NCI-H1930 (cell line): ENCODE results near the gene COL9A1.
"Not testable (repeated sequence)": the region's sequence is repeated elsewhere in the genome, so short reads cannot be mapped to it uniquely, and the experiment has no call there.

Source experiments
- DNase-seq, 2 experiments: peaks; one replicate each; lab custom pipeline; 2025; lab: John Stamatoyannopoulos, UW

COL9A1 gene

GRCh38 chr6:70303034-70303525, at the start of gene COL9A1:
Gene COL9A1, minus strand, starts transcription at chr6:70303084. Its CDS starts 160 bp downstream, at chr6:70302924.
- DNase-seq, result no peak

GRCh38 chr6:70351461-70351860, 48.6 kb upstream of the COL9A1 start:
- no peak for DNase-seq

DNA sequence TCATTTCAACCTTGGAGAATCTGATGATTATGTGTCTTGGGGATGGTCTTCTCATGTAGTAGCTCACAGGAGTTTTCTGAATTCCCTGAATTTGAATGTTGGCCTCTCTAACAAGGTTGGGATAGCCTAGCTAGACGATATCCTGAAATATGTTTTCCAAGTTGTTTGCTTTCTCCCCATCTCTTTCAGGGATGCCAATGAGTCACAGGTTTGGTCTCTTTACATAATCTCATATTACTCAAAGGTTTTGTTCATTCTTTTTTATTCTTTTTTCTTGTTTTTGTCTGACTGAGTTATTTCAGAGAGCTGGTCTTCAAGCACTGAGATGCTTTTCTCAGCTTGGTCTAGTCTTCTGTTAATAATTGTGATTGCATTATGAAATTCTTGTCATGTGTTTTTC, 42.7 kb upstream of the COL9A1 start:
- DNase-seq, result no peak

GRCh38 chr6:70343313-70343712, 40.4 kb upstream of the COL9A1 start:
- DNase-seq, result no peak

DNA sequence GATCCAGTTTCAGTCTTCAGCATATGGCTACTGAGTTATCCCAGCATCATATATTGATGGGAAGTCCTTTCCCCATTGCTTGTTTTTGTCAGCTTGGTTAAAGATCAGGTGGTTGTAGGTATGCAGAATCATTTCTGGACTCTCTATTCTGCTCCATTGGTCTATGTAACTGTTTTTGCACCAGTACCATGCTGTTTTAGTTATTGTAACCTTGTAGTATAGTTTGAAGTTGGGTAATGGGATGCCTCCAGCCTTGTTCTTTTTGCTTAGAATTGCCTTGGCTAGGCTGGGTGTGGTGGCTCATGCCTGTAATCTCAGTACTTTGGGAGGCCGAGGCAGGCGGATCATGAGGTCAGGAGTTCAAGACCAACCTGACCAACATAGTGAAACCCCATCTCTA, 36.9 kb upstream of the COL9A1 start:
- DNase-seq, result not testable (repeated sequence)

GRCh38 chr6:70338775-70339174, 35.9 kb upstream of the COL9A1 start:
- no peak for DNase-seq

GRCh38 chr6:70337743-70338105, 34.8 kb upstream of the COL9A1 start:
- no peak for DNase-seq

DNA sequence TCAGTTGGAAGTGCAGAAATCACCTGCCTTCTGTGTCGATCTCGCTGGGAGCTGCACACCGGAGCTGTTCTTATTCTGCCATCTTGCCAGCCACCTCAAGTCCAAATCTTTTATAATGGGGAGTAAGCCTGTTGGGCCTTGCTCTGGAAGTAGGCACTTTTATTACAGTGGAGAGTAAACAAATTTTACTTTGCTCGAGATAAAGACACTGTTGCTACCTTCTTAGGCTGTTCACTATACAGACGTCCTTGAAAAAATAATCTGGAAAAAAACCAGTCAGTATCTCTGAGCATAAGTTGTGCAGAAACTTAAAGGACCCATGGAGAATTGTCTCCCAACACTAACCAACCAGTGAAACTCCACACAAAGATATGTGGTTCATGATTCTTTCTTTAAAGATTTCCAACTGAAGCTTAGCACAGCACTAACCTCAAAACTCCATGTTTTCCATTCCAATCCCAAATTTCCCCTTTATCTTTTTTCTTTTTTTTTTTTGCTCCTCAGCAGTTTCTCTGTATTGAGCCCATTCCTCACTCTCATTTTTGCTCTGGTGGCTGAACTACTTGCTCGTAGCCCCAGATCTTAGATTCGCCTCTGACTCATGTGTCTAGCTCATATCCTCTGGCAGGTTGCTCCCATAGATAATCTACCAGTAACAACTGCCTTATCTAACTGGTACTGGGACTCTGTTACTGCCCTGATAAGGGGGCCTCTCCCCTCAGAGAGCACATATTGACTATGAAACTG, 34.3 kb upstream of the COL9A1 start:
- DNase-seq, result no peak

- no peak for DNase-seq
Observed at GRCh38 chr6:70327036-70327435, 24.2 kb upstream of the COL9A1 start.

GRCh38 chr6:70325009-70325408, 22.1 kb upstream of the COL9A1 start:
- DNase-seq, result no peak

GRCh38 chr6:70317799-70318198, 14.9 kb upstream of the COL9A1 start:
- DNase-seq, result not testable (repeated sequence)

- no peak for DNase-seq
Observed at GRCh38 chr6:70315079-70315751, 12.3 kb upstream of the COL9A1 start.

GRCh38 chr6:70314296-70314695, 11.4 kb upstream of the COL9A1 start:
- no peak for DNase-seq

DNA sequence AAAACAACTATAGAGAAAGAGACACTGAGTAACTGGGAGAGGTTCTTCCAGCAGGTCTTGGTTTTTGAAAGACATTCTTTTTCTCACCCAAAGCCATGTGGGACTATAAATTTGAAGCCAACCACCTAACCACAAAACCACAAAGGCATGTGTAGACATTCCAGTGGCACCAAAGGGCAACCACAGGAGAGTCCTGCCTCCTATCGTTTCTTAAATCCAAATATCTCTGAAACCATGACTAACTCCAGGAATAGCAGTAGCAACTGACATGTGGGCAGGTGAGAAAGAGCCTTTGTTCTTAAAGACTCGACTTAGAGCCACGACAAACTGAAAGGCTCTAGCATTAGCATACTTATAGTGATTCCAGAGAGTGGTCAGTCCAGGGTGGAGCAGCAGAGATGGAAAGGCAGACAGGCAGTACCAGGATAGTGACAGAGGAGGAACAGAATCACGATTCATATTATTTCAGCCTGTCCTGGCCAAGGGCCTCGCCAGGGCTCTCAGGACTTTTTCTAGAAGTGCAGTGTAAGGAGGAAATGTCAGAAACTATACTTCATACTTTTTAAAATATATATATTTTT, 9.4 kb upstream of the COL9A1 start:
- DNase-seq, result no peak

GRCh38 chr6:70310063-70310694, 7.3 kb upstream of the COL9A1 start:
- DNase-seq, result peak in 1 of 2 experiments; percentile 33

DNA sequence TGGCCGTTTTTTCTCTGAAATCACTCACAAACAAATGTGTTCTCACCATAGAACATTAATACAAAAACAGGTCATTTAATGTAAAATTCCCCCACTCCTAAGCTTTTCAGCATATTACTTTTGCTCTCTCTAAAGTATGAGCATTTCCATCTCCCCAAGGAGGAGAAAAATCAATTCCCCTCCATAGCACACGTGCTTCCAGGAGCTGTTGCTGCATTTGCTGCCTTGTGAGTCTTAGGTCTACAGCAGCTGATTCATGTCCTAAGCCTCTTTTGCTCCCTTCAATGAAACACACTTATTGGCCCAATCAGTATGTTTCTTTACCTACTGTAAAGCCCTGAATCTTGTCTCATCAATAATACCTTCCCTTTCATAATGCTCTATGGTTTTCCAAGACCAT, 6.4 kb upstream of the COL9A1 start:
- no peak for DNase-seq

- DNase-seq, result not testable (repeated sequence)
Observed at GRCh38 chr6:70308142-70308541, 5.3 kb upstream of the COL9A1 start.

DNA sequence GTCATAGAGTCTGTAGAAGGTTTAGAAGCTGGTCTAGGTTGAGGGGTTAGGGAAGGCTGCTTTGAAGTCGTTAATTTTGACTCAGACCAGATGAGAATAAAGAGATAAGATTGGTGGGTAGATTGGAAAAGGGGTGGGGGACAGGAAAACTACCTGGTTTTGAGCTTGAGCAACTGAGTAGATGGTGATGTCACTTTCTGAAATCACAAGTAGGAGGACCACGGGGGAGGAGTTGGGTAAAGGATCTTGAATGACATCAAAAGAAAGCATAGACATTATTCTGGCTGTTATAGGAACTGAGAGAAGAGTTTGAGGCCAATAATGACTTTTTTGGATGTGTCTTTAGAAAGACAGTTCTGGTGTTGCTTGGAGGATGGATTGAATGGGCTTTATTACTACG, 4.1 kb upstream of the COL9A1 start:
- DNase-seq, result no peak

DNA sequence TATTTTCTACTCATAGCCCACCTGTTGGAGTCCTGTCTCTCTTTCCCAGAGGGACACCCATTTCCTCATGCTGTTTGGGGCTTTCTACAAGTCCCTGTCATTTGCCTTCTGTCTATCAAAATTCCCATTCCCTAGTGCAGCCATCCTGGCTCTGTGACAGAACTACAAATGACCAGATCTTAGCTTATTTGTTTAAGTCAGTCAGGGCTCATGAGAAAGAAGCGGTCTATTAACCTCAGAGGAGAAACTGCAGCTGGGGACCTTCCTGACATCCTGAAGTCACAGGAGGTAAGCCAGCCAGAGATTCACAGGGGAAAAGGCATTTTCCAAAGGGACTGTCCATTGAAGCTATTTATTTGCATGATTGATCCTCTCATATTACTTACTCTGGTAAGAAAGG, 1.7 kb upstream of the COL9A1 start:
- no peak for DNase-seq

DNA sequence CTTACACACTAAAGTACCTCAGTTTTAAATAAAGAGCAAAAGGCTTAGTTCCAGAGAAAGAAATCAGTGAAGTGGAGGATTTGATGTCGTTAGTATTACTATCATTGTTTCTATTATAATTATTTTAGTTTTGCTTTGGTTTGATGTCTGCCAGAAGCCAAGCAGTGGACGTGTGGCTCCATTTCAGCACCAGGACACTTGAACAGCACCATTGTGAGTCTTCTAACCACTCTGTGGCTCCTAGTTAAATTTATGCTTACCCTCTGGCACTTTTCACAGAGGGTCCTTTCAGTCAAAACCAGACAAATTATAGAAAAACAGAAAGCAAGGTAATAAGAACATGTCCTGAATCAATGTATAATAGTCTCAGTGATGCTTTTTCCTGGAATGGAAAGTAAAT, 3.4 kb downstream of the COL9A1 start:
- DNase-seq, result no peak

DNA sequence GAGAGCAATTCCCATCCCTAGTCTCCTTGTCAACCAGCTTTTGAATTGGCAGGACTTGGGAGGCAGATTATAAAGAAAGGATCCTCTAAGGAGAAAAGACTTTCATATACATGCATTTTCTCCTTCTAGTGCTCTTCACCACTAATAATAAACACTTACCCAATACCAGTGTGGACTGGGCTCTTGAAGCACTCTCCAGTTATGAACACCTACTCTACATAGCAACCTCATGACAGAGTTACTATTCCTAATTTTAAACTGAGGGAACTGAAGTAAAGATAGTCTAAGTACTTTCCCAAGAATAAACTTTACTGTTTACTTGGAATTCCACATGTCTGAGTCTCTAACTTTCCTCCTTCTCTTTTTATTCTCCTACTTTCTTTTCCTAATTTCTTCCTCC, 4.8 kb downstream of the COL9A1 start:
- no peak for DNase-seq

GRCh38 chr6:70292193-70292592, 10.7 kb downstream of the COL9A1 start:
- DNase-seq, result no peak

GRCh38 chr6:70289299-70289698, 13.6 kb downstream of the COL9A1 start:
- DNase-seq, result no peak
